KMS-11 (cell line): Measurements from ENCODE around the gene GDE1.

Source experiments
- H2AFZ ChIP-seq: fragments of 200-600 bp; sonication (generic); 2 replicates; pipeline ENCODE4 v1.6.1; 2016; ENCODE audit warnings: antibody characterized with exemption, mixed run types, low read depth
- H3K27ac ChIP-seq: fragments of 200-600 bp; sonication (generic); 2 replicates; pipeline ENCODE4 v1.6.1; 2016; ENCODE audit warnings: mild to moderate bottlenecking, mixed run types
- H3K27me3 ChIP-seq: fragments of 200-600 bp; sonication (generic); 2 replicates; pipeline ENCODE4 v1.6.1; 2017; ENCODE audit warnings: mild to moderate bottlenecking, low read depth, mixed run types, moderate library complexity; ENCODE audit not compliant: insufficient read depth
- H3K36me3 ChIP-seq: fragments of 200-600 bp; sonication (generic); 2 replicates; pipeline ENCODE4 v1.6.1; 2017; ENCODE audit warnings: mild to moderate bottlenecking, mixed run types; ENCODE audit not compliant: insufficient read depth
- H3K4me1 ChIP-seq: fragments of 200-600 bp; sonication (generic); 2 replicates; pipeline ENCODE4 v1.6.1; 2016; ENCODE audit warnings: mild to moderate bottlenecking, low read depth, mixed run types; ENCODE audit not compliant: poor library complexity, severe bottlenecking
- H3K4me2 ChIP-seq: fragments of 200-600 bp; sonication (generic); 2 replicates; pipeline ENCODE4 v1.7.0; 2016; ENCODE audit warnings: mild to moderate bottlenecking, mixed run types
- H3K4me3 ChIP-seq: fragments of 200-600 bp; sonication (generic); IDR thresholded peaks from 2 replicates; pipeline ENCODE4 v1.6.1; 2017; ENCODE audit warnings: low read depth, low read length, mixed read lengths; ENCODE audit not compliant: insufficient read depth
- H3K79me2 ChIP-seq: fragments of 200-600 bp; sonication (generic); 2 replicates; pipeline ENCODE4 v1.6.1; 2016; ENCODE audit warnings: low read depth, mixed run types; ENCODE audit not compliant: insufficient read depth
- H3K9ac ChIP-seq: fragments of 200-600 bp; sonication (generic); 2 replicates; pipeline ENCODE4 v1.6.1; 2016; ENCODE audit warnings: mild to moderate bottlenecking, mixed run types
- H4K20me1 ChIP-seq: fragments of 200-600 bp; sonication (generic); 2 replicates; pipeline ENCODE4 v1.6.1; 2016; ENCODE audit warnings: mild to moderate bottlenecking, mixed run types; ENCODE audit not compliant: insufficient read depth
- CTCF ChIP-seq: fragments of 200-600 bp; sonication (generic); conservative IDR thresholded peaks from 2 replicates; pipeline ENCODE4 v1.6.1; 2017; ENCODE audit warnings: low read depth, mild to moderate bottlenecking, antibody characterized with exemption, low read length, moderate library complexity, mixed read lengths

GDE1 gene

GRCh38 chr16:19512297-19512696 lies 9.6 kb downstream of the GDE1 start:
- H3K79me2 ChIP-seq = no peaks in the 10 kb centered on the region
- peaks cover 6% of the 10 kb centered on the region for H3K4me1 ChIP-seq
- peaks cover 8% of the 10 kb centered on the region; the same call in 1 of the 2 replicates for H3K36me3 ChIP-seq
- H3K9ac ChIP-seq = no peak overlapping the region
- H3K4me3 ChIP-seq = no peak overlapping the region
- H3K4me2 ChIP-seq = no peak overlapping the region
- no peak for TF ChIP-seq CTCF
- no peaks in the 10 kb centered on the region for H3K27me3 ChIP-seq
- no peak overlapping the region for H2AFZ ChIP-seq
- H3K27ac ChIP-seq = no peak overlapping the region
- H4K20me1 ChIP-seq = no peaks in the 10 kb centered on the region

- Histone ChIP-seq H3K27me3 (no peaks in the 10 kb centered on the region), H3K4me3 (no peak overlapping the region), H4K20me1 (no peaks in the 10 kb centered on the region), H3K27ac (no peak overlapping the region), H3K36me3 (no peaks in the 10 kb centered on the region), H2AFZ (no peak overlapping the region), H3K79me2 (no peaks in the 10 kb centered on the region), H3K4me2 (no peak overlapping the region), H3K9ac (no peak overlapping the region), H3K4me1 (no peaks in the 10 kb centered on the region)
- TF ChIP-seq CTCF = no peak
These were observed 14.0 kb downstream of the GDE1 start for GRCh38 chr16:19507867-19508266.

- no peak overlapping the region for H3K27ac ChIP-seq
- no peak overlapping the region for H3K9ac ChIP-seq
- no peaks in the 10 kb centered on the region for H3K4me1 ChIP-seq
- no peak overlapping the region for H3K4me3 ChIP-seq
- H4K20me1 ChIP-seq = no peaks in the 10 kb centered on the region
- H3K36me3 ChIP-seq = no peaks in the 10 kb centered on the region
- H3K4me2 ChIP-seq = no peak overlapping the region
- H3K79me2 ChIP-seq = no peaks in the 10 kb centered on the region
- H2AFZ ChIP-seq = no peak overlapping the region
- no peaks in the 10 kb centered on the region for H3K27me3 ChIP-seq
- TF ChIP-seq CTCF = no peak
These were observed 14.9 kb downstream of the GDE1 start for GRCh38 chr16:19506965-19507364.

- Histone ChIP-seq H2AFZ (no peak overlapping the region), H3K36me3 (no peaks in the 10 kb centered on the region), H3K4me1 (no peaks in the 10 kb centered on the region), H4K20me1 (no peaks in the 10 kb centered on the region), H3K79me2 (no peaks in the 10 kb centered on the region), H3K27me3 (no peaks in the 10 kb centered on the region), H3K4me2 (no peak overlapping the region), H3K9ac (no peak overlapping the region), H3K27ac (no peak overlapping the region), H3K4me3 (no peak overlapping the region)
- TF ChIP-seq CTCF = no peak
These were observed 16.1 kb downstream of the GDE1 start for GRCh38 chr16:19505600-19506303.
